ENCODE data around the gene CDK5RAP3. TPM values are rescaled to one million over a fixed set of nuclear protein-coding genes. Genes with fewer than 3 reads are reported as not detected.

CDK5RAP3 gene
- total and polyA plus RNA-seq, 2 of the 13 experiments (the other 11 are each of a cell fraction or from before 2014, with no cell fraction given) = 128 to 154 TPM

DNA sequence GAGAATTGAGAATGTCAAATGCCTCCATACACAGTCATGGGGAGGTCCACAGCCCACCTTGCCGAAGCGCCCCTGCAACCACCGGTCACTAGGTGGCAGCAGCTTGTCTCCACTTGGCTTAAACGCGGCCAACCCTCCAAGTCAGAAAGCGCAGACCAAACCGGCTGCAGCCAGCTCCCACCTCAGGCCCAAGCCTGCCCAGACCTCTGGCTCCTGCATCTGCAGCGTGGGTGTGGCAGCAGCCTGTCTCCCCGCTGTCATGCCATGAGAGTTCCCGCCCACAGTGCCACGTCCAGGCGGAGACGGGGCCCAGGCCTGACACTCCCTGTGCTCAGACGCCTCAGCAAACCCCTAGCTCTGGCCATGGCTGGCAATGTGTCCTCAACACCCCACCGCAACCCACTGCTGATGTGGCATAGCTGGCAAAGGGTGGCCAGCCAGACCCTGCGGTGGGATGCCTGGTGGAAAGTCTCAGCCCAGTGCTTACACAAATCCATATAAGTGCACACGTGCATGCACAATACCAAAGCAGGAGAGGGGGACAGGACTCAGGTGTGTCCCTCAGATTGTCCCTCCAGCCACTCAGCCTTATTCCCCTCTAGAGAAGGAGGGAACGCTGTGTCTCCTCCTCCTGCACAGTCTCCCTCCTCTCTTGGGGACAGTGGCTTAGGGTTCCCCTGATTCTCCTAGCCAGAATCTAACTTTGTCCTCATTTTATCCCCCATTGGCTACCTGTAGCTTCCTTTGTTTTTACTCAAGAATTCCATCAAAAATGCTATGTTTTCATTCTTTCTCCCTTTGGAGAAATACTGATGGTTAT lies 55.8 kb downstream of the CDK5RAP3 start (continued):
- TF ChIP-seq, protein P1, sequence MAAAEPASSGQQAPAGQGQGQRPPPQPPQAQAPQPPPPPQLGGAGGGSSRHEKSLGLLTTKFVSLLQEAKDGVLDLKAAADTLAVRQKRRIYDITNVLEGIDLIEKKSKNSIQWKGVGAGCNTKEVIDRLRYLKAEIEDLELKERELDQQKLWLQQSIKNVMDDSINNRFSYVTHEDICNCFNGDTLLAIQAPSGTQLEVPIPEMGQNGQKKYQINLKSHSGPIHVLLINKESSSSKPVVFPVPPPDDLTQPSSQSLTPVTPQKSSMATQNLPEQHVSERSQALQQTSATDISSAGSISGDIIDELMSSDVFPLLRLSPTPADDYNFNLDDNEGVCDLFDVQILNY (CRISPR knock-in tag; conservative IDR thresholded peaks at IDR 0.05) = no peak
- TF ChIP-seq SMAD3 (CRISPR knock-in tag; IDR thresholded peaks at IDR 0.05) = 0 out of 2 replicates have a peak, but pooled peaks have one; percentile 57
- TF ChIP-seq, protein P2, sequence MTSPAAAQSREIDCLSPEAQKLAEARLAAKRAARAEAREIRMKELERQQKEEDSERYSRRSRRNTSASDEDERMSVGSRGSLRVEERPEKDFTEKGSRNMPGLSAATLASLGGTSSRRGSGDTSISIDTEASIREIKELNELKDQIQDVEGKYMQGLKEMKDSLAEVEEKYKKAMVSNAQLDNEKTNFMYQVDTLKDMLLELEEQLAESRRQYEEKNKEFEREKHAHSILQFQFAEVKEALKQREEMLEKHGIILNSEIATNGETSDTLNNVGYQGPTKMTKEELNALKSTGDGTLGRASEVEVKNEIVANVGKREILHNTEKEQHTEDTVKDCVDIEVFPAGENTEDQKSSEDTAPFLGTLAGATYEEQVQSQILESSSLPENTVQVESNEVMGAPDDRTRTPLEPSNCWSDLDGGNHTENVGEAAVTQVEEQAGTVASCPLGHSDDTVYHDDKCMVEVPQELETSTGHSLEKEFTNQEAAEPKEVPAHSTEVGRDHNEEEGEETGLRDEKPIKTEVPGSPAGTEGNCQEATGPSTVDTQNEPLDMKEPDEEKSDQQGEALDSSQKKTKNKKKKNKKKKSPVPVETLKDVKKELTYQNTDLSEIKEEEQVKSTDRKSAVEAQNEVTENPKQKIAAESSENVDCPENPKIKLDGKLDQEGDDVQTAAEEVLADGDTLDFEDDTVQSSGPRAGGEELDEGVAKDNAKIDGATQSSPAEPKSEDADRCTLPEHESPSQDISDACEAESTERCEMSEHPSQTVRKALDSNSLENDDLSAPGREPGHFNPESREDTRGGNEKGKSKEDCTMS (CRISPR knock-in tag; conservative IDR thresholded peaks at IDR 0.05) = no peak
- TF ChIP-seq MIXL1 (CRISPR knock-in tag; IDR thresholded peaks at IDR 0.05) = peak; percentile 35; the same call in 1 of the 2 replicates
- no peak for TF ChIP-seq RORA (CRISPR knock-in tag; IDR thresholded peaks at IDR 0.05)
- no peak for TF ChIP-seq ZNF83 (CRISPR knock-in tag; IDR thresholded peaks at IDR 0.05; ENCODE audit: borderline replicate concordance)
- no peak for TF ChIP-seq ZNF431 (CRISPR knock-in tag; IDR thresholded peaks at IDR 0.05; ENCODE audit: borderline replicate concordance, low read depth)
- TF ChIP-seq ZNF234 (CRISPR knock-in tag; conservative IDR thresholded peaks at IDR 0.05) = no peak
- no peak; the same call in 1 of the 2 replicates for TF ChIP-seq ZNF546 (CRISPR knock-in tag; conservative IDR thresholded peaks at IDR 0.05)
- TF ChIP-seq, protein P3, sequence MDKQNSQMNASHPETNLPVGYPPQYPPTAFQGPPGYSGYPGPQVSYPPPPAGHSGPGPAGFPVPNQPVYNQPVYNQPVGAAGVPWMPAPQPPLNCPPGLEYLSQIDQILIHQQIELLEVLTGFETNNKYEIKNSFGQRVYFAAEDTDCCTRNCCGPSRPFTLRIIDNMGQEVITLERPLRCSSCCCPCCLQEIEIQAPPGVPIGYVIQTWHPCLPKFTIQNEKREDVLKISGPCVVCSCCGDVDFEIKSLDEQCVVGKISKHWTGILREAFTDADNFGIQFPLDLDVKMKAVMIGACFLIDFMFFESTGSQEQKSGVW (CRISPR knock-in tag; IDR thresholded peaks at IDR 0.05; ENCODE audit: borderline replicate concordance) = no peak
- no peak for TF ChIP-seq EHMT2 (IDR thresholded peaks at IDR 0.05; ENCODE audit: borderline replicate concordance, low read depth, low read length)
- no peak for TF ChIP-seq ZNF792 (CRISPR knock-in tag; IDR thresholded peaks at IDR 0.05)
- no peak for TF ChIP-seq CREB1 (IDR thresholded peaks at IDR 0.05)
- no peak for TF ChIP-seq CREB1 (CRISPR knock-in tag; IDR thresholded peaks at IDR 0.05)
- TF ChIP-seq, protein P4, sequence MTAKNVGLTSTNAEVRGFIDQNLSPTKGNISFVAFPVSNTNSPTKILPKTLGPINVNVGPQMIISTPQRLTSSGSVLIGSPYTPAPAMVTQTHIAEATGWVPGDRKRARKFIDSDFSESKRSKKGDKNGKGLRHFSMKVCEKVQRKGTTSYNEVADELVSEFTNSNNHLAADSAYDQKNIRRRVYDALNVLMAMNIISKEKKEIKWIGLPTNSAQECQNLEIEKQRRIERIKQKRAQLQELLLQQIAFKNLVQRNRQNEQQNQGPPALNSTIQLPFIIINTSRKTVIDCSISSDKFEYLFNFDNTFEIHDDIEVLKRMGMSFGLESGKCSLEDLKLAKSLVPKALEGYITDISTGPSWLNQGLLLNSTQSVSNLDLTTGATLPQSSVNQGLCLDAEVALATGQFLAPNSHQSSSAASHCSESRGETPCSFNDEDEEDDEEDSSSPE (CRISPR knock-in tag; IDR thresholded peaks at IDR 0.05) = peak; percentile 48
- no peak for TF ChIP-seq KLF9 (CRISPR knock-in tag; IDR thresholded peaks at IDR 0.05; ENCODE audit: low read depth)
- 0 out of 2 replicates have a peak, but pooled peaks have one; percentile 54 for TF ChIP-seq KMT2B (CRISPR knock-in tag; IDR thresholded peaks at IDR 0.05)
- no peak for TF ChIP-seq IRX3 (CRISPR knock-in tag; IDR thresholded peaks at IDR 0.05; ENCODE audit: borderline replicate concordance, low read depth)
- TF ChIP-seq, protein P5, sequence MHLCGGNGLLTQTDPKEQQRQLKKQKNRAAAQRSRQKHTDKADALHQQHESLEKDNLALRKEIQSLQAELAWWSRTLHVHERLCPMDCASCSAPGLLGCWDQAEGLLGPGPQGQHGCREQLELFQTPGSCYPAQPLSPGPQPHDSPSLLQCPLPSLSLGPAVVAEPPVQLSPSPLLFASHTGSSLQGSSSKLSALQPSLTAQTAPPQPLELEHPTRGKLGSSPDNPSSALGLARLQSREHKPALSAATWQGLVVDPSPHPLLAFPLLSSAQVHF (CRISPR knock-in tag; IDR thresholded peaks at IDR 0.05) = no peak
- TF ChIP-seq ZNF570 (CRISPR knock-in tag; IDR thresholded peaks at IDR 0.05; ENCODE audit: borderline replicate concordance) = no peak
- TF ChIP-seq NCOA5 (CRISPR knock-in tag; IDR thresholded peaks at IDR 0.05) = no peak
- TF ChIP-seq JUNB (CRISPR knock-in tag; IDR thresholded peaks at IDR 0.05; ENCODE audit: borderline replicate concordance) = no peak
- TF ChIP-seq, protein P6, sequence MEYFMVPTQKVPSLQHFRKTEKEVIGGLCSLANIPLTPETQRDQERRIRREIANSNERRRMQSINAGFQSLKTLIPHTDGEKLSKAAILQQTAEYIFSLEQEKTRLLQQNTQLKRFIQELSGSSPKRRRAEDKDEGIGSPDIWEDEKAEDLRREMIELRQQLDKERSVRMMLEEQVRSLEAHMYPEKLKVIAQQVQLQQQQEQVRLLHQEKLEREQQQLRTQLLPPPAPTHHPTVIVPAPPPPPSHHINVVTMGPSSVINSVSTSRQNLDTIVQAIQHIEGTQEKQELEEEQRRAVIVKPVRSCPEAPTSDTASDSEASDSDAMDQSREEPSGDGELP (IDR thresholded peaks at IDR 0.05; ENCODE audit: borderline replicate concordance, low read depth) = no peak
- 0 out of 2 replicates have a peak, but pooled peaks have one; percentile 39 for TF ChIP-seq ZNF33B (CRISPR knock-in tag; IDR thresholded peaks at IDR 0.05)
